CD4-positive, alpha-beta T cell treated with Interleukin-6 for 4 hours (primary cell): ENCODE data around the gene STK4.

Experiments
- DNase-seq: peaks from one replicate; pipeline ENCODE4 v3.0.0-alpha.2; 2020; ENCODE audit warnings: mixed read lengths

Gene STK4

GRCh38 chr20:44955270-44955669 lies 11.0 kb upstream of the STK4 start:
- no peak for DNase-seq

GRCh38 chr20:44956410-44956809 lies 9.9 kb upstream of the STK4 start:
- DNase-seq: no peak

GRCh38 chr20:44958276-44958675 lies 8.0 kb upstream of the STK4 start:
- DNase-seq: no peak

- no peak for DNase-seq
Observed at GRCh38 chr20:44959082-44959637, 7.2 kb upstream of the STK4 start.

- peak; percentile 53 for DNase-seq
Observed at GRCh38 chr20:44959638-44960102, 6.6 kb upstream of the STK4 start.

- DNase-seq: peak; percentile 99
Observed at GRCh38 chr20:44960103-44960852, 6.0 kb upstream of the STK4 start, which contains the start of gene TOMM34. TSS of gene TOMM34 (minus strand) at chr20:44960397. CDS start at chr20:44960333, 64 bp downstream.

GRCh38 chr20:44961011-44961869 lies 5.1 kb upstream of the STK4 start:
- DNase-seq: no peak

GRCh38 chr20:44961870-44962267 lies 4.4 kb upstream of the STK4 start:
- no peak for DNase-seq

GRCh38 chr20:44962483-44962882 lies 3.8 kb upstream of the STK4 start:
- no peak for DNase-seq

GRCh38 chr20:44963325-44964215 lies 2.7 kb upstream of the STK4 start:
- no peak for DNase-seq

GRCh38 chr20:44965651-44966029 lies 672 bp upstream of the STK4 start:
- no peak for DNase-seq

- DNase-seq: peak; percentile 53
Observed at GRCh38 chr20:44967207-44967807, 995 bp downstream of the STK4 start.

GRCh38 chr20:44969300-44969894 lies 3.1 kb downstream of the STK4 start:
- DNase-seq: peak; percentile 26

GRCh38 chr20:44970243-44970757 lies 4.0 kb downstream of the STK4 start:
- no peak for DNase-seq

- DNase-seq: no peak
Observed at GRCh38 chr20:44973053-44973452, 6.7 kb downstream of the STK4 start.

- DNase-seq: no peak
Observed at GRCh38 chr20:44976698-44977097, 10.4 kb downstream of the STK4 start.

- peak; percentile 66 for DNase-seq
Observed at GRCh38 chr20:44979090-44979621, 12.8 kb downstream of the STK4 start.

- DNase-seq: no peak
Observed at GRCh38 chr20:44981736-44982406, 15.6 kb downstream of the STK4 start.

GRCh38 chr20:44983093-44983674 lies 16.9 kb downstream of the STK4 start:
- no peak for DNase-seq

GRCh38 chr20:44988631-44989171 lies 22.4 kb downstream of the STK4 start:
- no peak for DNase-seq
